Esophagus muscularis mucosa (tissue), 4 donors: ENCODE measurements around the gene LRRC8E. TPM values are rescaled to one million over a fixed set of nuclear protein-coding genes. Genes with fewer than 3 reads are reported as not detected.

Experiments used
- DNase-seq: peaks from one replicate; pipeline ENCODE4 v3.0.0-alpha.2; 2017; ENCODE audit errors: extremely low spot score
- H3K27ac ChIP-seq, 4 donors: fragments of 200-600 bp; sonication (generic); replicated peaks in 1 of 4; 1 replicate in 3 of 4; 2 replicates in 1 of 4; pipeline ENCODE4 v1.5.1; 2016 to 2019; ENCODE audit warnings: mild to moderate bottlenecking in 1 of 4
- H3K27me3 ChIP-seq, 4 donors: fragments of 200-600 bp; sonication (generic); one replicate each; pipeline versions ENCODE4 v1.5.1 to v1.6.0; 2016 to 2019
- H3K36me3 ChIP-seq, 4 donors: fragments of 200-600 bp; sonication (generic); one replicate each; pipeline ENCODE4 v1.5.1; 2016 to 2019
- H3K4me1 ChIP-seq, 4 donors: fragments of 200-600 bp; sonication (generic); one replicate each; pipeline ENCODE4 v1.5.1; 2016 to 2019
- H3K4me3 ChIP-seq, 4 donors: fragments of 200-600 bp; sonication (generic); 1 replicate in 2 of 4; 2 replicates in 2 of 4; pipeline ENCODE4 v1.5.1; 2016 to 2019; ENCODE audit warnings: mild to moderate bottlenecking in 4 of 4, moderate library complexity in 1 of 4
- H3K9me3 ChIP-seq, 4 donors: fragments of 200-600 bp; sonication (generic); 1 replicate in 3 of 4; 2 replicates in 1 of 4; pipeline ENCODE4 v1.5.1; 2016 to 2019
- CTCF ChIP-seq, 3 experiments: fragments of 200-600 bp in 2 of 3; fragments of 450-650 bp in 1 of 3; sonication (generic) in 2 of 3; IDR thresholded peaks; one replicate each; pipeline ENCODE4 v1.5.1; 2017 to 2019; ENCODE audit warnings: antibody characterized with exemption in 3 of 3, mild to moderate bottlenecking in 2 of 3, moderate library complexity in 1 of 3
- EP300 ChIP-seq: sonication (generic); formaldehyde crosslinking; IDR thresholded peaks from one replicate; pipeline ENCODE4 v1.6.1; 2017; ENCODE audit warnings: antibody characterized with exemption
- POLR2A ChIP-seq: fragments of 450-650 bp; IDR thresholded peaks from one replicate; pipeline ENCODE4 v1.6.1; 2017; ENCODE audit warnings: antibody characterized with exemption, moderate library complexity, mild to moderate bottlenecking, low read depth
- POLR2AphosphoS5 ChIP-seq, 2 donors: sonication (generic); formaldehyde crosslinking; IDR thresholded peaks; one replicate each; pipeline ENCODE4 v1.6.1; 2017; ENCODE audit warnings: antibody characterized with exemption in 2 of 2
- WGBS: methylation state at CpG from one replicate; pipeline ENCODE4 v1.1.5; 2018; 5-methylcytosine and 5-hydroxymethylcytosine counted together
- intact Hi-C: fragments of 100-400 bp; cut with DNase I; formaldehyde crosslinking; loops from one replicate; pipeline ENCODE4 v1.15.1; 2023
- total RNA-seq, 4 donors: library from RNA; depleted of rRNA; stranded (reverse); fragments of >200 nt; gene quantifications; one replicate each; pipeline versions ENCODE4 v1.1.0 to v1.2.1, GENCODE V29; 2016

Gene LRRC8E
- total RNA-seq, 4 donors from 2014 or later = 0.33 to 1.0 (median 0.46) TPM; not detected in 1

- TF ChIP-seq CTCF (IDR thresholded peaks at IDR 0.05) (no peak), EP300 (no peak), POLR2AphosphoS5 (IDR thresholded peaks at IDR 0.05) (no peak), POLR2A (no peak)
- Histone ChIP-seq H3K27me3 (no peaks in the 10 kb centered on the region), H3K27ac (no peak overlapping the region), H3K4me3 (no peak overlapping the region), H3K36me3 (peaks cover 49 to 77% (median 64%) of the 10 kb centered on the region in 4 donors), H3K9me3 (no peaks in the 10 kb centered on the region), H3K4me1 (peaks cover 31 to 54% (median 43%) of the 10 kb centered on the region in 4 donors)
- WGBS = 83% methylated on average over 13 of the region's 14 CpGs
- intact Hi-C loops = no loop called here
- no peak for DNase-seq
These were observed 19.9 kb downstream of the LRRC8E start for GRCh38 chr19:7908078-7908699.

- H3K27me3 ChIP-seq = no peaks in the 10 kb centered on the region
- no peak for TF ChIP-seq POLR2AphosphoS5 (IDR thresholded peaks at IDR 0.05)
- TF ChIP-seq POLR2A = no peak
- TF ChIP-seq CTCF (IDR thresholded peaks at IDR 0.05) = no peak
- no peak for TF ChIP-seq EP300
- H3K36me3 ChIP-seq = peaks cover 49 to 81% (median 67%) of the 10 kb centered on the region in 4 donors
- H3K4me3 ChIP-seq = no peak overlapping the region
- H3K4me1 ChIP-seq = peaks cover 31 to 54% (median 42%) of the 10 kb centered on the region in 4 donors
- H3K27ac ChIP-seq = no peak overlapping the region
- no peak for DNase-seq
- WGBS = 97% methylated on average over 7 of the region's 19 CpGs
- H3K9me3 ChIP-seq = no peaks in the 10 kb centered on the region
- intact Hi-C loops = no loop called here
These were observed 20.6 kb downstream of the LRRC8E start for GRCh38 chr19:7908742-7909461.

GRCh38 chr19:7909471-7910067 lies 21.3 kb downstream of the LRRC8E start:
- no peak for TF ChIP-seq POLR2AphosphoS5 (IDR thresholded peaks at IDR 0.05)
- TF ChIP-seq POLR2A = no peak
- TF ChIP-seq EP300 = no peak
- no peak for TF ChIP-seq CTCF (IDR thresholded peaks at IDR 0.05)
- no peak for DNase-seq
- WGBS = 96% methylated on average over 8 of the region's 21 CpGs
- Histone ChIP-seq H3K27ac (no peak overlapping the region), H3K27me3 (peaks cover 0 to 6% (median 0%) of the 10 kb centered on the region in 4 donors), H3K4me3 (no peak overlapping the region), H3K4me1 (peaks cover 29 to 48% (median 39%) of the 10 kb centered on the region in 4 donors), H3K9me3 (no peaks in the 10 kb centered on the region), H3K36me3 (peaks cover 49 to 81% (median 67%) of the 10 kb centered on the region in 4 donors)
- intact Hi-C loops = no loop called here

- DNase-seq = no peak
- H3K4me1 ChIP-seq = peaks cover 19 to 44% (median 31%) of the 10 kb centered on the region in 4 donors
- TF ChIP-seq POLR2AphosphoS5 (IDR thresholded peaks at IDR 0.05) = no peak
- no peak for TF ChIP-seq POLR2A
- TF ChIP-seq EP300 = no peak
- TF ChIP-seq CTCF (IDR thresholded peaks at IDR 0.05) = no peak
- intact Hi-C loops = no loop called here
- H3K36me3 ChIP-seq = peaks cover 45 to 81% (median 63%) of the 10 kb centered on the region in 4 donors
- H3K4me3 ChIP-seq = no peak overlapping the region
- H3K27ac ChIP-seq = no peak overlapping the region
- H3K9me3 ChIP-seq = no peaks in the 10 kb centered on the region
- peaks cover 0 to 16% (median 3%) of the 10 kb centered on the region in 4 donors for H3K27me3 ChIP-seq
- WGBS = 93% methylated on average over 50 of the region's 54 CpGs
These were observed 22.2 kb downstream of the LRRC8E start for GRCh38 chr19:7910321-7911161.
